WERI-Rb-1 (cell line): ENCODE data around the gene VSTM5.

Experiments used
- DNase-seq: peaks from one replicate; pipeline ENCODE4 v3.0.0-alpha.2; 2020
- H3K27ac ChIP-seq: fragments of 250-450 bp; sonication (Bioruptor Pico); 2 replicates; pipeline ENCODE4 v1.5.1; 2020; ENCODE audit warnings: mild to moderate bottlenecking, moderate library complexity
- H3K27me3 ChIP-seq: fragments of 250-450 bp; sonication (Bioruptor Pico); 2 replicates; pipeline ENCODE4 v1.5.1; 2021; ENCODE audit warnings: mild to moderate bottlenecking, low read depth, moderate library complexity; ENCODE audit not compliant: insufficient read depth, severe bottlenecking
- H3K36me3 ChIP-seq: fragments of 250-450 bp; sonication (Bioruptor Pico); 2 replicates; pipeline ENCODE4 v1.5.1; 2020; ENCODE audit warnings: mild to moderate bottlenecking, moderate library complexity
- H3K4me3 ChIP-seq: 2 replicates; pipeline ENCODE4 v1.5.1; 2011; ENCODE audit warnings: low read depth, mild to moderate bottlenecking, control low read depth, low read length
- H3K9me3 ChIP-seq: fragments of 250-450 bp; sonication (Bioruptor Pico); 2 replicates; pipeline ENCODE4 v1.5.1; 2021; ENCODE audit warnings: mild to moderate bottlenecking, moderate library complexity; ENCODE audit not compliant: severe bottlenecking
- TF ChIP-seq, protein P1 (sequence below): IDR thresholded peaks from 2 replicates; pipeline ENCODE4 v1.5.1; 2011; ENCODE audit warnings: low read depth, mild to moderate bottlenecking, control low read depth, inconsistent platforms, low read length

Gene VSTM5

DNA sequence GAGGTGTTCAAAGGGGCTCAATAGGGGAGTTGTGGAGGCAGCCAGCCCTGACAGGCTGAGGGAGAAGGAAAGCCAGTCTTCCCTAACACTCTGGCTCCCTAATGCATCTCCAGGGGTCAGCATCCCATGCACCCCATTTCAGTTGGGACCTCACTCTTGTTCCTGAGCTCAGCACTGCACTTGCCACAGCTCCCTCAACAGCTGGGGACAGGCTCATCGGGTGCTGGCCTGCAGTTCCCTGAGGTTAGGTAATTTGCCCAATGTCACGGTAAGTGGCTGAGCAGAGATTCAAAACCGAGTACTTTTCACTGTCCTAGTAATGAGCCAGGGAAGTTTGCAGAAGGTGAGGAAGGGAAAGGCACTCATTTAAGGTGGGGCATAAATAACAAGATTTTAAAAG lies 20.8 kb downstream of the VSTM5 start:
- Histone ChIP-seq H3K27me3 (no peaks in the 10 kb centered on the region), H3K36me3 (no peaks in the 10 kb centered on the region), H3K27ac (no peak overlapping the region), H3K9me3 (no peaks in the 10 kb centered on the region), H3K4me3 (no peak overlapping the region)
- no peak for DNase-seq
- TF ChIP-seq, protein P1, sequence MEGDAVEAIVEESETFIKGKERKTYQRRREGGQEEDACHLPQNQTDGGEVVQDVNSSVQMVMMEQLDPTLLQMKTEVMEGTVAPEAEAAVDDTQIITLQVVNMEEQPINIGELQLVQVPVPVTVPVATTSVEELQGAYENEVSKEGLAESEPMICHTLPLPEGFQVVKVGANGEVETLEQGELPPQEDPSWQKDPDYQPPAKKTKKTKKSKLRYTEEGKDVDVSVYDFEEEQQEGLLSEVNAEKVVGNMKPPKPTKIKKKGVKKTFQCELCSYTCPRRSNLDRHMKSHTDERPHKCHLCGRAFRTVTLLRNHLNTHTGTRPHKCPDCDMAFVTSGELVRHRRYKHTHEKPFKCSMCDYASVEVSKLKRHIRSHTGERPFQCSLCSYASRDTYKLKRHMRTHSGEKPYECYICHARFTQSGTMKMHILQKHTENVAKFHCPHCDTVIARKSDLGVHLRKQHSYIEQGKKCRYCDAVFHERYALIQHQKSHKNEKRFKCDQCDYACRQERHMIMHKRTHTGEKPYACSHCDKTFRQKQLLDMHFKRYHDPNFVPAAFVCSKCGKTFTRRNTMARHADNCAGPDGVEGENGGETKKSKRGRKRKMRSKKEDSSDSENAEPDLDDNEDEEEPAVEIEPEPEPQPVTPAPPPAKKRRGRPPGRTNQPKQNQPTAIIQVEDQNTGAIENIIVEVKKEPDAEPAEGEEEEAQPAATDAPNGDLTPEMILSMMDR: no peak

DNA sequence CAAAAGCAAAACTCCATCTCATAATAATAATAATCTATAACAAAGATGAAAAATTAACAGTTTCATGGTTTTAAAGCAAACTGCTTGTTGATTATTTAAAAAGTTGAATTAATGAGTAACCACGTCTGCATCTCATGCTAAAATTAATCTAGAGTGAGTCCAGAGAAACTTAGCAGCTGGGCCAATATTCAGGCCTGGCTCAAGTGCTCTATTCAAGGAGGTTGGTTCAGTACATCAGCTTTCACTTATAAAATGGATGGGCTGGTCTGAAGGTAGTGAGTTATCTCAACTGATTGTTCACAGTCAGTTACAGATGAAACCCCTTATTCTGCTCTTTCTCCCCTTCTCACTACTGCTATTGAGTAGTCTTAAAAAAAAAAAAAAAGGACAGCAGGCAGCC lies 23.1 kb downstream of the VSTM5 start:
- H3K4me3 ChIP-seq: no peak overlapping the region
- H3K36me3 ChIP-seq: no peaks in the 10 kb centered on the region
- H3K27me3 ChIP-seq: no peaks in the 10 kb centered on the region
- H3K27ac ChIP-seq: no peak overlapping the region
- DNase-seq: no peak
- no peaks in the 10 kb centered on the region for H3K9me3 ChIP-seq
- TF ChIP-seq, protein P1: no peak

DNA sequence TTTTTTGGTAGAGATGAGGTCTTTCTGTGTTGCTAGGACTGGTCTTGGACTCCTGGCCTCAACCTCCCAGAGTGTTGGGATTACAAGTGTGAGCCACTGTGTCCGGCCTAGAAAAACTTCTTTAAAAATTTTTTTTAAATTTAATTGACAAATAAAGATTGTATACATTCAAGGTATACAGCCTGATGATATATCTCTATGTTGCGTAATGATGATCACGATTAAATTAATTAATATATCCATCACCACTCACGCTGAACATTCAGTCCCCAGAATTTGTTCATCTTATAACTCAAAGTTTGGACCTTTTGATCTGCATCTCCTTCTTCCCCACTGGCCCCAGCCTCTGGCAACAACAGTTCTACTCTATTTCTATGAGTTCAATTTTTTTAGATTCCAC lies 27.2 kb downstream of the VSTM5 start:
- no peaks in the 10 kb centered on the region for H3K9me3 ChIP-seq
- H3K36me3 ChIP-seq: no peaks in the 10 kb centered on the region
- H3K4me3 ChIP-seq: no peak overlapping the region
- H3K27ac ChIP-seq: no peak overlapping the region
- H3K27me3 ChIP-seq: no peaks in the 10 kb centered on the region
- TF ChIP-seq, protein P1: no peak
- no peak for DNase-seq

DNA sequence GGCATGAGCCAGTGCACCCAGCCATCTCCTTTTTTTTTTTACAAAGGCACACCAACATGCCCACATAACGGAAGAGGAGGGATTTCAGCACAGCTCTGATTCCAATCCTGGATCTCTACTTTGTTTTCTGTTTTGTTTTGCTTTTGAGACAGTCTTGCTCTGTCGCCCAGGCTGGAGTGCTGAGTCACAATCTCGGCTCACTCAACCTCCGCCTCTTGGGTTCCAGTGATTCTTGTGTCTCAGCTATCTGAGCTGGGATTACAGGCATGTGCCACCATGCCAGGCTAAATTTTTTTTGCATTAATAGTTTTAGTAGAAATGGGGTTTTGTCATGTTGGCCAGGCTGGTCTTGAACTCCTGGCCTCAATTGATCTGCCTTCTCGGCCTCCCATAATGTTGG lies 28.1 kb downstream of the VSTM5 start:
- DNase-seq: no peak
- Histone ChIP-seq H3K36me3 (no peaks in the 10 kb centered on the region; the same call in 1 of the 2 replicates), H3K27ac (no peak overlapping the region), H3K9me3 (no peaks in the 10 kb centered on the region), H3K27me3 (no peaks in the 10 kb centered on the region), H3K4me3 (no peak overlapping the region)
- TF ChIP-seq, protein P1: no peak

DNA sequence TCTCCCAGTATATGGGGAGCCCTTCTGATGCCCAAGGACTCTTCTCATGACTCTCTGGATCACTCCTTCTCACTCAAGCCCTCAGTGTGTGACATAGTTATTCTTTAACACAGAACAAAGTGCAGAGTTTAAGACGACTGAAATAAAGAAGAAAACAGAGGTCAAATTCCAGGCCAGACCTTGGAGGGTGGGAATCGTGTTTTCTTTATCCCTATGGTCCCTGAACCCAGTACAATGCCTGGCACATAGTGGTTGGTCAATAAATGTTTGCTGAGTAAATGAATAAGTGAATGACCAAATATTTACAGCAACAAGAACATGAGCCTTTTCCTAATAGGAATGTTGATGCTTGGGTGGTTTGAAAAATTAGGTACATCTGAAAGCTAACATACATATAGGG lies 28.8 kb downstream of the VSTM5 start:
- Histone ChIP-seq H3K27ac (no peak overlapping the region), H3K9me3 (no peaks in the 10 kb centered on the region), H3K27me3 (no peaks in the 10 kb centered on the region), H3K36me3 (no peaks in the 10 kb centered on the region; the same call in 1 of the 2 replicates), H3K4me3 (no peak overlapping the region)
- TF ChIP-seq, protein P1: no peak
- DNase-seq: no peak

DNA sequence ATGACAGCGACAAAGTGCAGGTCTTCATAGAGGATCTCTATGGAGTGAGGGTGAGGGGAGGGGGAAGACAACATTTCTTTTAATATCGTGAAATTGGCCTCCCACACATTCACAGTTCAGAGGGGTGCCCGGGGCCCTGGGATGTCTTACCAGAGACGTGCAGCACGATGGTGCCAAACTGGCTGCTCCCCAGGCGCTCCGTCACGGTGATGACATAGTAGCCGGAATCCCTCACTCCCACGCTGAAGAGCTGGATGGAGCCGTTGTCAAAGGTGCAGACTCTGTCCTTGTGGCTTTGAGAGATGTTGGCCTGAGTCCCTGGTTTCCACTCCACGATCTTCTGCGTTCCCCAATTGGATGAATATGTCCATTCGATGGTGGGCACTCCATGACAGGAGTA lies 29.6 kb downstream of the VSTM5 start:
- H3K4me3 ChIP-seq: no peak overlapping the region
- no peak overlapping the region for H3K27ac ChIP-seq
- DNase-seq: no peak
- H3K36me3 ChIP-seq: peaks cover under 1% of the 10 kb centered on the region
- TF ChIP-seq, protein P1: no peak
- H3K27me3 ChIP-seq: no peaks in the 10 kb centered on the region
- no peaks in the 10 kb centered on the region for H3K9me3 ChIP-seq
